SK-N-MC (cell line): ENCODE measurements around the gene PLXNB3.

Source experiments
- EZH2 ChIP-seq: fragments of 200-600 bp; sonication (generic); IDR thresholded peaks from one replicate; pipeline ENCODE4 v1.6.1; 2017; ENCODE audit warnings: antibody characterized with exemption
- POLR2AphosphoS5 ChIP-seq: IDR thresholded peaks from 2 replicates; pipeline ENCODE4 v1.6.1; 2012; ENCODE audit warnings: mild to moderate bottlenecking, low read depth, low read length, borderline replicate concordance

GRCh38 chrX:153774576-153775292, 10.7 kb downstream of the PLXNB3 start:
- no peak for TF ChIP-seq EZH2
- no peak for TF ChIP-seq POLR2AphosphoS5
